ENCODE results near the gene MKNK1.

GRCh38 chr1:46589529-46589928, 14.5 kb downstream of the MKNK1 start:
- TF ChIP-seq CTCF (IDR thresholded peaks at IDR 0.05), result no peak
- no peak for TF ChIP-seq POLR2A (IDR thresholded peaks at IDR 0.05)
- TF ChIP-seq EP300 (IDR thresholded peaks at IDR 0.05), result no peak

Measured in stomach (tissue), 4 donors.